GM20431 (cell line): Measurements from ENCODE around the gene CCDC148.

Experiments
- in situ Hi-C: fragments of 300-500 bp; cut with MseI, MboI; formaldehyde crosslinking; loops from one replicate; pipeline ENCODE4 v1.15.0; 2020; ENCODE audit warnings: low sequenced_read_pairs; ENCODE audit not compliant: unreplicated experiment

The CCDC148 gene

DNA sequence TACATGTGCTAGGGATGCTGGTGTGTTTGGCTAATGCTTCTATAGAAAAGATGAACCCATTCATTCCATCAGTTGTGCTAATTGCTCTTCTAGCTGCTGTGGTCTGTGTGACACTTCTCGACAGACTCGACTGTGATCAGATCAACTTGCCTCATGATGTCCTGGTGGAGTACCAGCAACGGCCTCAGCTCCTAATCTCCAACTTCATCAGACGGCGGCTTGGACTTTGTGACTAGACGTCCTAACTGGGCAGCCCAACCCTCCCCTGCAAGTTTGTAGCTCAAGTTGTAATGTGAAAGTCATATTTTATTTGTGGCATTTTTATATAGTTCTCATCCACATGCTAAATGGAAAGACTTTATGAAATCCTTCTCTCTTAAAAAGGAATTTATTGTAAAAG lies 321.9 kb downstream of the CCDC148 start:
- in situ Hi-C loops: no loop called here

DNA sequence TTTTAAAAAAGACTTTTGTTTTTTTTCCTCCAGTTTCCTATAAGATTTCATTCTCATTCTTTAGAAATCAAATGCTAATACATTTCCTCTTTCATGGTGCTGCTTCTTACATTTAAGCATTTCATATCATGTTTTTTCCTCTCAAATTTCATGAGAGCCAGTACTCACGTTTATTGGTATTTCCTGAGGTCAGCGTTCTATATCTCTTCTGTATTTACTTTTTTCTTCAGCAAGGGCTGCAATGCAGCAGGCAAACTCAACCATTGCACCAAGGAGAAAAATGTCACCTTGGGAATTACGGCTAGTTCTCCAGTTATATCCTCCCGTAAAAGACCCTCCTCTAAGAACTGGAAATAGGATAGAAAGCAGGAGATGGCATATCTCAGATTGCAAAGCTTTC lies 322.5 kb downstream of the CCDC148 start:
- in situ Hi-C loops: no loop called here

DNA sequence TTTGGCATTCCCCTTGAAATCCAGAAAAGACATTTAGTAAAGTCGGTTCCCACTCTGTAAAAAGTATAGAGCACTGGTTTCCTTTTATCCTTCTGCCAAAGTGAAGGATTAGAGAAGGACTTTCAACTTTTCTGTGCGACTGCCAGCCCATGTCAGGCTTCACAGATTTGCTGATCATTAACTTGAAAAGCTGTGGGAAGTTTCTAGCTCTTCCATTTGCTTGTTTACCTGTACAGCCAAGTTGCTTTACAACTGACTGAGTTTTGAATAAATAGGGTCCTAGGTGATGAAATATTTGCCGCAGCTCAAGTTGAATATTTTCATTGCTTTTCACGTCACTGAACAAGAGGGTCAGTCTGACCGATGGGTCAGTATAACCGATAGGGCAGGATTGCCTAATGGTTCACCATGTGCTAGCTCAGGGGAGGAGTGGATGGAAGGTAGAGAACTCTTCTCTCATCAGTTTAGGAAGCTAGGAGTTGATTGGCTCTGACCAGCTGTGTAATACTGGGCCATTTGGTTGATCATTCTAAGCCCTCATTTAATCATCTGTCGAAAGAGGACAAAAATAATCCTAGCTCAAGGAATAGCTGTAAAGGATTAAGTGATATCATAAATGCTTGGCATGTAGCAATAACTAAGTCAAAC lies 324.5 kb downstream of the CCDC148 start:
- in situ Hi-C loops: no loop called here

DNA sequence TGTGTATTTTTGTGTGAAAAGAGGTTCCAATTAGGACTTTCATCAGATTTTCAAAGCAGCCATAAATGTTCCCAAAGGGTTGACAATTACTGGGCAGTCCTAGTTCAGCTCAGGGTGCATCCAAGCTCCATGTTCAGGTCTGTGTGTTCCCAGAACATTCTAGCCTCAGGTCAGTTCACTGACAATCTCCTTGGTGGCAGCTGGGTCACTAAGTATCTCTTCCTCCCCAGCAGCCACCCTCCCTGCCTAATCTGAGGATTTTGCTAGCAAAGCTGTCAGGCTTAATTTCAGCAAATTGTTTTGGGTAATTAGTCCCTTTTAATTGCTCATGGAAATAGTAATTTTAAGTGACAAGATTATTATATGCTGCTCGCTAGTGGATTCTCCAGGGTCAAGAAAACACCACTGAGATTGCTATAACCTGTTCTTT lies 325.1 kb downstream of the CCDC148 start:
- in situ Hi-C loops: no loop called here

DNA sequence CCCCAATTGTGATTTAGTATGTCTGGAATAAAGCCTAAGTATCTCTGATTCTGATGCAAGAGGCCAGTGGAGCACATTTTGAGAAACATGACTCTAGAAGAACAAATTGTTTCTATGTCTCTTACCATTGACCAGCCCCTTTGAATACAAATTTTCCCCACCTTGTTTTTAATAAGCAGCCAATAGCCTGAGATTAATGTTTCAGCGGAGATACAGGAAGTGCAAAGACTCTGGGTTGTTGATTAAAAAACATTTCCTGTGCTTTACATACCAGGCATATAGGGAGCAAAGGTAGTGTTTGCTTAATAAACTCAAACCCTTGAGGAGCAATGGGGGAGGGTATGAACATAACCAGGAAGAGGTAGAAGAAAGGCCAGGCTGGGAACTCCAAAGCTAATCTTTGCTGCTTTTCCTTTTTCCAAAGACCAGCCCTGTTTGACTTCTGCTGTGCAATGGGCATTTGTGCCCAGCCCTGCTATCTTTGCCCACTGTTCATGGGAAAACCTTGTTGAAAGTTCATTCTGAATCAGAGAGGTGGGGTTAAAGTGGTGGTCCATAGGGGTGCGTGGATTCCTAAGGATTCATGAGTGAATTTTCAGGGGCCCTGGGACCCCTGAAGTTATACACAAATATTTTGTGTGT lies 325.6 kb downstream of the CCDC148 start:
- in situ Hi-C loops: no loop called here

DNA sequence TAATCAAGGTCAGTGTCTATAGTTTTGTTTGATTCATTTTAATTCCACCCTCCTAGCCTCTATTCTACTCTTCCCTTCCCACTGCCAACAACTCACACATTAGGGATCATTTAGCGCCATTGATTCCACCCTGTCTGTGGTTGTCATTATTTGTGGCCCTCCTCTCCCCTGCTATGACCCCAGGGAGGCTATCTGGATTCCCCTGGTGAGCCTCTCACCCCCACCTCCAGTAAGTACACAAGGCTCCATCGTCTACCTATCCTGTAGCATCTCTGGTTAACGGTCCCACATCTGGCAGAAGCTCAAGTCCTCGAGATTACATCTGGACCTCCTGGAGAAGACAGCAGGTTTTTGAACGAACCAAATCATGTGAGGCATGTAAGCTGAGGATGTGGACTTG lies 327.5 kb downstream of the CCDC148 start:
- in situ Hi-C loops: no loop called here

- in situ Hi-C loops: no loop called here
Measured at GRCh38 chr2:158128168-158128973, 328.2 kb downstream of the CCDC148 start.

DNA sequence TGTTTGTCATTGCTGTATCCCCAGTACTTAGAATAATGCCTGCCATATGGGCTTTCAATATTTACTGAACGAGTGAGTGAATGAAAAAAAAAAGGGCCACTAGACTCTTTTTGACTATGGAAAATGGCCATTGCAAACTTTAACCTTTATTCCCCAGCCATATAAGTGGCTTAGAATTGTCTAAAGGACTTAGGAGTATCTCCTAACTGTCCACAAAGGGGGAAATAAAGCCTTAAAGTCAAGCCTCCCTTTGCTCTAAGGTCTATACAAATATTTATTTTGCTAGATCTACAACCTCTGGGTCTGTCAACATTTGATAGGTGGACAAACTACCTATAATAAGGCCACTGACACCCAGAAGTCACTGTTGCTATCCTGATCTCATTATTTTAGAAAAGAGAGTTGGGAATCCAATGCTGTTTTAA lies 329.2 kb downstream of the CCDC148 start:
- in situ Hi-C loops: no loop called here

DNA sequence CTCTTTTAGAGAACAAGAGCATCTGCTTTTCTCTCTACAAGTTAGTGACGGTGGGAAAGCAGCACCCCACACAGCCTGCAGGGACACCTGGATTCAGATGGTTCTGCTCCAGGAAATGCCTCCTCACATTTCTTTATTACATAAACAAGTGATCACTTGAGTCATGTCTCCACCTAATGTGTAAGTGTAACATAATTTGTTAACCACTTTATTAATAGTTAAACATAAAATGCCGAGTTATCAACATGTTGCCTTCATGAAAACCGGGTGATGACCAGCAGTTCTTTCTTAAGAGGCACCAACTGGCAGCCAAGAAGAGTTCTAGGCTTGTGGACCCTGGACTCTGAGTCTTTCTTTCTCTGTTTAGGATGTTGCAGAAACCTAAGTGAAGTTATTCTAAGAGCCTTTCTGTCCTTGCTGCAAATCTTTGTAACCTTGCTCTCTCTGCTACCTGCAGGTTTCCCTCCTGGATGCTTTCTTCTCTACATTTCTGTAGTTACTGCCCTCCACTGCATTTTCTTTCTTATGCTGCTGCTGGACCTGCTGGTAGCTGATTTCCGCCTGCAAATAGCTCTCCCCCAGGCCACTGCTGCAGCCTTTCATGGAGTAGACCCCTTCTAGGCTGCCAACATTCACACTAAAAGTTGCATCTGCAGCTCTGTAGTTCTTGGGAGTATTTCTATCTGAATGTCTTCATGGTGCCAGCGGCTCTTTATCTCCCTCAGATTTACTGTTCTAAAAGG lies 330.6 kb downstream of the CCDC148 start:
- in situ Hi-C loops: no loop called here

- in situ Hi-C loops: no loop called here
Measured at GRCh38 chr2:158124896-158125295, 331.7 kb downstream of the CCDC148 start.
